Measurements from ENCODE around the gene FUBP1. TPM values are rescaled to one million over a fixed set of nuclear protein-coding genes. Genes with fewer than 3 reads are reported as not detected.

FUBP1 gene
- total and polyA plus RNA-seq, 9 of the 15 experiments (the other 6 are each of a cell fraction or from before 2014, with no cell fraction given): 104 to 294 (median 213) TPM

DNA sequence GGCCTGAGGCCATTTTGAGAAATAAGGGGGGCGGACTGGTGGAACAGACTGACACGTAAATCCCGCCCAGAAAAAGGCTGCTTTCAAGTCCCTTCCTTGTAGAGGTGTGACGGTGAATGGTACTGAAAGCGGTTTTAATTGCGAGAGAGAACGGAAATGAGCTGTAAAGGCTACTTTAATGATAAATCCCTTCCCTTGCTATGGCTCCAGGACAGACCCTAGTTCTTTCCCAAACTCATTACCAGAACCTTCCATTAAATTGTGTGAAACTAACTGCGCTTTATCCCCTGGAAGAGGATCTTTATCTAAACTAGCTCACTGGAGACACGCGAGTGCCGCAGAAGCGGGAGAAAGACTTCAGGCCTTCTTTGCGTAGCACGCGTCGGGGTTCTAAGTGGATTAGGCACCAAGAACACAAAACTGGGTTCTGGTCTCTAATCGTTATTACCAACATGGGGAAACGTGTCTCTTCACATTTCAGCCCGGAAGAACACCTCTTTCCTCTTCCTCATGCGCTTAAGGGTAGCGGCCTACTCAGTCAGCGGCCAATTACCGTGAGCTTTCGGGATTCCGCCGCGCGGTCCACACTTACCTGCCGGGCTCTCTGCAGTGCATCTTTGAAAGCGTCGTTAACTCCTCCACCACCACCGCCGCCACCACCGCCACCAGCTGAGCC, 441 bp downstream of the FUBP1 start (continued):
- TF ChIP-seq CHD1 (IDR thresholded peaks at IDR 0.05; ENCODE audit: low read length) (peak; percentile 94), ZKSCAN8 (CRISPR knock-in tag; IDR thresholded peaks at IDR 0.05) (no peak), ZNF124 (CRISPR knock-in tag; IDR thresholded peaks at IDR 0.05) (no peak), ARID2 (IDR thresholded peaks at IDR 0.05) (no peak), CEBPG (CRISPR knock-in tag; IDR thresholded peaks at IDR 0.05) (0 out of 2 replicates have a peak, but pooled peaks have one; percentile 30), CEBPG (tag; conservative IDR thresholded peaks at IDR 0.05 in 1 of 2, IDR thresholded peaks at IDR 0.05 in 1 of 2) (no peak), HCFC1 (IDR thresholded peaks at IDR 0.05; ENCODE audit: low read depth, low read length) (no peak), HIVEP1 (CRISPR knock-in tag; IDR thresholded peaks at IDR 0.05) (no peak), KAT7 (CRISPR knock-in tag; IDR thresholded peaks at IDR 0.05; ENCODE audit: borderline replicate concordance) (peak; percentile 9; the same call in 1 of the 2 replicates), BRD4 (IDR thresholded peaks at IDR 0.05) (peak; percentile 91), RBBP5 (IDR thresholded peaks at IDR 0.05; ENCODE audit: borderline replicate concordance, insufficient read depth, low read length, poor library complexity, severe bottlenecking) (peak; percentile 1), TAF1 (IDR thresholded peaks at IDR 0.05; ENCODE audit: control insufficient read depth, extremely low read depth, insufficient read depth, low read length, severe bottlenecking) (peak; percentile 84), ZNF217 (CRISPR knock-in tag; IDR thresholded peaks at IDR 0.05) (no peak), ZFP30 (CRISPR knock-in tag; IDR thresholded peaks at IDR 0.05; ENCODE audit: borderline replicate concordance) (no peak), HDAC1 (IDR thresholded peaks at IDR 0.05) (peak in 1 of 2 experiments; percentile 53; a peak in 1 of 4 replicates), ZNF232 (CRISPR knock-in tag; IDR thresholded peaks at IDR 0.05) (peak; percentile 20; the same call in 1 of the 2 replicates)
- TF ChIP-seq, protein P1, sequence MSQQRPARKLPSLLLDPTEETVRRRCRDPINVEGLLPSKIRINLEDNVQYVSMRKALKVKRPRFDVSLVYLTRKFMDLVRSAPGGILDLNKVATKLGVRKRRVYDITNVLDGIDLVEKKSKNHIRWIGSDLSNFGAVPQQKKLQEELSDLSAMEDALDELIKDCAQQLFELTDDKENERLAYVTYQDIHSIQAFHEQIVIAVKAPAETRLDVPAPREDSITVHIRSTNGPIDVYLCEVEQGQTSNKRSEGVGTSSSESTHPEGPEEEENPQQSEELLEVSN (IDR thresholded peaks at IDR 0.05; ENCODE audit: borderline replicate concordance in 1 of 2, extremely low read depth in 1 of 2, insufficient read depth in 1 of 2, insufficient read length in 1 of 2, low read depth in 1 of 2, low read length in 1 of 2, poor library complexity in 1 of 2, severe bottlenecking in 1 of 2): peak in 1 of 2 experiments; percentile 16
- TF ChIP-seq, protein P2, sequence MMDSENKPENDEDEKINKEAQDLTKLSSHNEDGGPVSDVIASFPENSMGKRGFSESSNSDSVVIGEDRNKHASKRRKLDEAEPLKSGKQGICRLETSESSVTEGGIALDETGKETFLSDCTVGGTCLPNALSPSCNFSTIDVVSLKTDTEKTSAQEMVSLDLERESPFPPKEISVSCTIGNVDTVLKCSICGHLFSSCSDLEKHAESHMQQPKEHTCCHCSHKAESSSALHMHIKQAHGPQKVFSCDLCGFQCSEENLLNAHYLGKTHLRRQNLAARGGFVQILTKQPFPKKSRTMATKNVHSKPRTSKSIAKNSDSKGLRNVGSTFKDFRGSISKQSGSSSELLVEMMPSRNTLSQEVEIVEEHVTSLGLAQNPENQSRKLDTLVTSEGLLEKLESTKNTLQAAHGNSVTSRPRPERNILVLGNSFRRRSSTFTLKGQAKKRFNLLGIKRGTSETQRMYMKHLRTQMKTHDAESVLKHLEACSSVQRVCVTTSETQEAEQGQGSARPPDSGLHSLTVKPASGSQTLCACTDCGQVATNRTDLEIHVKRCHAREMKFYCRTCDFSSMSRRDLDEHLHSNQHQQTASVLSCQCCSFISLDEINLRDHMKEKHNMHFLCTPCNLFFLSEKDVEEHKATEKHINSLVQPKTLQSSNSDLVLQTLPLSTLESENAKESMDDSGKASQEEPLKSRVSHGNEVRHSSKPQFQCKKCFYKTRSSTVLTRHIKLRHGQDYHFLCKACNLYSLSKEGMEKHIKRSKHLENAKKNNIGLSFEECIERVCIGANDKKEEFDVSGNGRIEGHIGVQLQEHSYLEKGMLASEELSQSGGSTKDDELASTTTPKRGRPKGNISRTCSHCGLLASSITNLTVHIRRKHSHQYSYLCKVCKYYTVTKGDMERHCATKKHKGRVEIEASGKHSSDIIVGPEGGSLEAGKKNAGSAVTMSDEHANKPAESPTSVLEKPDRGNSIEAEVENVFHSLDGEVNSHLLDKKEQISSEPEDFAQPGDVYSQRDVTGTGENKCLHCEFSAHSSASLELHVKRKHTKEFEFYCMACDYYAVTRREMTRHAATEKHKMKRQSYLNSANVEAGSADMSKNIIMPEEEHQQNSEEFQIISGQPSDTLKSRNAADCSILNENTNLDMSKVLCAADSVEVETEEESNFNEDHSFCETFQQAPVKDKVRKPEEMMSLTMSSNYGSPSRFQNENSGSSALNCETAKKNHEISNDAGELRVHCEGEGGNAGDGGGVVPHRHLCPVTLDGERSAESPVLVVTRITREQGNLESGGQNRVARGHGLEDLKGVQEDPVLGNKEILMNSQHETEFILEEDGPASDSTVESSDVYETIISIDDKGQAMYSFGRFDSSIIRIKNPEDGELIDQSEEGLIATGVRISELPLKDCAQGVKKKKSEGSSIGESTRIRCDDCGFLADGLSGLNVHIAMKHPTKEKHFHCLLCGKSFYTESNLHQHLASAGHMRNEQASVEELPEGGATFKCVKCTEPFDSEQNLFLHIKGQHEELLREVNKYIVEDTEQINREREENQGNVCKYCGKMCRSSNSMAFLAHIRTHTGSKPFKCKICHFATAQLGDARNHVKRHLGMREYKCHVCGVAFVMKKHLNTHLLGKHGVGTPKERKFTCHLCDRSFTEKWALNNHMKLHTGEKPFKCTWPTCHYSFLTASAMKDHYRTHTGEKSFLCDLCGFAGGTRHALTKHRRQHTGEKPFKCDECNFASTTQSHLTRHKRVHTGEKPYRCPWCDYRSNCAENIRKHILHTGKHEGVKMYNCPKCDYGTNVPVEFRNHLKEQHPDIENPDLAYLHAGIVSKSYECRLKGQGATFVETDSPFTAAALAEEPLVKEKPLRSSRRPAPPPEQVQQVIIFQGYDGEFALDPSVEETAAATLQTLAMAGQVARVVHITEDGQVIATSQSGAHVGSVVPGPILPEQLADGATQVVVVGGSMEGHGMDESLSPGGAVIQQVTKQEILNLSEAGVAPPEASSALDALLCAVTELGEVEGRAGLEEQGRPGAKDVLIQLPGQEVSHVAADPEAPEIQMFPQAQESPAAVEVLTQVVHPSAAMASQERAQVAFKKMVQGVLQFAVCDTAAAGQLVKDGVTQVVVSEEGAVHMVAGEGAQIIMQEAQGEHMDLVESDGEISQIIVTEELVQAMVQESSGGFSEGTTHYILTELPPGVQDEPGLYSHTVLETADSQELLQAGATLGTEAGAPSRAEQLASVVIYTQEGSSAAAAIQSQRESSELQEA (IDR thresholded peaks at IDR 0.05; ENCODE audit: low read depth): peak; percentile 34; the same call in 1 of the 2 replicates
